HFF-Myc (cell line): ENCODE data around the gene ZMIZ2.
"Not testable (repeated sequence)": the region's sequence is repeated elsewhere in the genome, so short reads cannot be mapped to it uniquely, and the experiment has no call there.

Experiments
- DNase-seq: peaks from one replicate; pipeline ENCODE4 v3.0.0-alpha.2; 2011; ENCODE audit warnings: low read depth; ENCODE audit errors: extremely low read depth
- H3K4me3 ChIP-seq: replicated peaks from 2 replicates; pipeline ENCODE4 v1.5.1; 2011; ENCODE audit warnings: low read depth, mild to moderate bottlenecking, control low read depth, low read length
- CTCF ChIP-seq: IDR thresholded peaks from 2 replicates; pipeline ENCODE4 v1.5.1; 2012; ENCODE audit warnings: mild to moderate bottlenecking, low read depth, low read length, control low read depth; ENCODE audit errors: missing control alignments

ZMIZ2 gene

GRCh38 chr7:44768628-44769371 is 20.2 kb downstream of the ZMIZ2 start:
- TF ChIP-seq CTCF: no peak
- H3K4me3 ChIP-seq: no peak overlapping the region
- no peak for DNase-seq

GRCh38 chr7:44769376-44769775 is 20.7 kb downstream of the ZMIZ2 start:
- no peak for TF ChIP-seq CTCF
- DNase-seq: no peak
- H3K4me3 ChIP-seq: no peak overlapping the region

GRCh38 chr7:44769776-44770294 is 21.2 kb downstream of the ZMIZ2 start:
- no peak overlapping the region for H3K4me3 ChIP-seq
- no peak for TF ChIP-seq CTCF
- no peak for DNase-seq

- TF ChIP-seq CTCF: no peak
- DNase-seq: no peak
- H3K4me3 ChIP-seq: no peak overlapping the region
These were observed 22.7 kb downstream of the ZMIZ2 start for GRCh38 chr7:44771358-44771757.

- DNase-seq: no peak
- no peak overlapping the region for H3K4me3 ChIP-seq
- no peak for TF ChIP-seq CTCF
These were observed 23.8 kb downstream of the ZMIZ2 start for GRCh38 chr7:44772440-44772839.

DNA sequence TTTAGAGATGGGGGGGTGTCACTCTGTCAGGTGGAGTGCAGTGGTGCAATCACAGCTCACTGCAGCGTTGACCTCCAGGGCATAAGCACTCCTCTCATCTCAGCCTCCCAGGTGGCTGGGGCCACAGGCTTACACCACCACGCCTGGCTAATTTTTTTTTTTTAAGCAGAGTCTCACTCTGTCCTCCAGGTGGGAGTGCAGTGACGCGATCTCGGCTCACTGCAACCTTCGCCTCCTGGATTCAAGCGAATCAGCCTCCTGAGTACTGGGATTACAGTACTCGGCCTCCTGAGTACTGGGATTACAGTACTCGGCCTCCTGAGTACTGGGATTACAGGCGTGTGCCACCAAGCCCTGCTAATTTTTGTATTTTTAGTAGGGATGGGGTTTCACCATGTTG is 24.2 kb downstream of the ZMIZ2 start:
- TF ChIP-seq CTCF: no peak
- DNase-seq: no peak
- H3K4me3 ChIP-seq: no peak overlapping the region

GRCh38 chr7:44774486-44774885 is 25.8 kb downstream of the ZMIZ2 start:
- not testable (repeated sequence) for DNase-seq, H3K4me3 ChIP-seq
